ENCODE data around the gene TENM4.
A peak's percentile ranks its signal among the peaks of the same experiment; 100 is the strongest.

Gene TENM4

GRCh38 chr11:79440571-79441460, at the start of gene TENM4:
TSS of gene TENM4 (minus strand) at chr11:79441030. CDS start at chr11:79069944, 371,086 bp downstream.
- DNase-seq (ENCODE audit: low spot score): peak; percentile 87

GRCh38 chr11:79488286-79488685, 47.5 kb upstream of the TENM4 start:
- no peak for DNase-seq (ENCODE audit: low spot score)

GRCh38 chr11:79487412-79487811, 46.6 kb upstream of the TENM4 start:
- DNase-seq (ENCODE audit: low spot score): no peak

GRCh38 chr11:79486242-79486984, 45.6 kb upstream of the TENM4 start:
- no peak for DNase-seq (ENCODE audit: low spot score)

GRCh38 chr11:79485694-79486093, 44.9 kb upstream of the TENM4 start:
- no peak for DNase-seq (ENCODE audit: low spot score)

- no peak for DNase-seq (ENCODE audit: low spot score)
These were observed 44.0 kb upstream of the TENM4 start for GRCh38 chr11:79484872-79485271.

GRCh38 chr11:79482800-79483199, 42.0 kb upstream of the TENM4 start:
- no peak for DNase-seq (ENCODE audit: low spot score)

- no peak for DNase-seq (ENCODE audit: low spot score)
These were observed 41.0 kb upstream of the TENM4 start for GRCh38 chr11:79481795-79482194.

- DNase-seq (ENCODE audit: low spot score): no peak
These were observed 40.0 kb upstream of the TENM4 start for GRCh38 chr11:79480864-79481263.

- no peak for DNase-seq (ENCODE audit: low spot score)
These were observed 32.1 kb upstream of the TENM4 start for GRCh38 chr11:79472819-79473529.

GRCh38 chr11:79471071-79471844, 30.4 kb upstream of the TENM4 start:
- no peak for DNase-seq (ENCODE audit: low spot score)

- no peak for DNase-seq (ENCODE audit: low spot score)
These were observed 29.3 kb upstream of the TENM4 start for GRCh38 chr11:79470161-79470560.

GRCh38 chr11:79467761-79468160, 26.9 kb upstream of the TENM4 start:
- no peak for DNase-seq (ENCODE audit: low spot score)

- no peak for DNase-seq (ENCODE audit: low spot score)
These were observed 25.6 kb upstream of the TENM4 start for GRCh38 chr11:79466411-79466810.

GRCh38 chr11:79465160-79465559, 24.3 kb upstream of the TENM4 start:
- DNase-seq (ENCODE audit: low spot score): no peak

- no peak for DNase-seq (ENCODE audit: low spot score)
These were observed 21.1 kb upstream of the TENM4 start for GRCh38 chr11:79461666-79462645.

- no peak for DNase-seq (ENCODE audit: low spot score)
These were observed 20.3 kb upstream of the TENM4 start for GRCh38 chr11:79461144-79461543.

- no peak for DNase-seq (ENCODE audit: low spot score)
These were observed 17.9 kb upstream of the TENM4 start for GRCh38 chr11:79458709-79459108.

- no peak for DNase-seq (ENCODE audit: low spot score)
These were observed 15.7 kb upstream of the TENM4 start for GRCh38 chr11:79456501-79456900.

- no peak for DNase-seq (ENCODE audit: low spot score)
These were observed 12.8 kb upstream of the TENM4 start for GRCh38 chr11:79453617-79454016.

GRCh38 chr11:79449040-79449439, 8.2 kb upstream of the TENM4 start:
- DNase-seq (ENCODE audit: low spot score): no peak
